ENCODE measurements around the gene KIAA0232.
"Not testable (repeated sequence)": the region's sequence is repeated elsewhere in the genome, so short reads cannot be mapped to it uniquely, and the experiment has no call there.

KIAA0232 gene

GRCh38 chr4:6900956-6901355 lies 118.4 kb downstream of the KIAA0232 start:
- DNase-seq (ENCODE audit: low spot score) (no peak), ATAC-seq (ENCODE audit: low read depth) (no peak)
- no peaks in the 10 kb centered on the region for H3K36me3 ChIP-seq (ENCODE audit: low read depth)
- no peak overlapping the region for H3K27ac ChIP-seq (ENCODE audit: poor library complexity, severe bottlenecking)
- no peaks in the 10 kb centered on the region for H3K4me1 ChIP-seq (ENCODE audit: insufficient read depth, poor library complexity, severe bottlenecking)
- no peaks in the 10 kb centered on the region for H3K27me3 ChIP-seq (ENCODE audit: insufficient read depth, poor library complexity, severe bottlenecking)
- H3K4me3 ChIP-seq (ENCODE audit: severe bottlenecking) = no peak overlapping the region
- no peaks in the 10 kb centered on the region for H3K9me3 ChIP-seq (ENCODE audit: severe bottlenecking)
- TF ChIP-seq CTCF (IDR thresholded peaks at IDR 0.05; ENCODE audit: poor library complexity, severe bottlenecking) = no peak

GRCh38 chr4:6901669-6902317 lies 119.3 kb downstream of the KIAA0232 start:
- Histone ChIP-seq H3K4me3 (ENCODE audit: severe bottlenecking) (no peak overlapping the region), H3K9me3 (ENCODE audit: severe bottlenecking) (no peaks in the 10 kb centered on the region), H3K36me3 (ENCODE audit: low read depth) (no peaks in the 10 kb centered on the region), H3K27me3 (ENCODE audit: insufficient read depth, poor library complexity, severe bottlenecking) (no peaks in the 10 kb centered on the region), H3K4me1 (ENCODE audit: insufficient read depth, poor library complexity, severe bottlenecking) (no peaks in the 10 kb centered on the region), H3K27ac (ENCODE audit: poor library complexity, severe bottlenecking) (no peak overlapping the region)
- DNase-seq (ENCODE audit: low spot score) = no peak
- no peak for ATAC-seq (ENCODE audit: low read depth)
- no peak for TF ChIP-seq CTCF (IDR thresholded peaks at IDR 0.05; ENCODE audit: poor library complexity, severe bottlenecking)

GRCh38 chr4:6902318-6903042 lies 120.0 kb downstream of the KIAA0232 start:
- H3K27ac ChIP-seq (ENCODE audit: poor library complexity, severe bottlenecking) = no peak overlapping the region
- no peaks in the 10 kb centered on the region for H3K4me1 ChIP-seq (ENCODE audit: insufficient read depth, poor library complexity, severe bottlenecking)
- H3K36me3 ChIP-seq (ENCODE audit: low read depth) = no peaks in the 10 kb centered on the region
- H3K4me3 ChIP-seq (ENCODE audit: severe bottlenecking) = no peak overlapping the region
- no peak for TF ChIP-seq CTCF (IDR thresholded peaks at IDR 0.05; ENCODE audit: poor library complexity, severe bottlenecking)
- no peaks in the 10 kb centered on the region for H3K9me3 ChIP-seq (ENCODE audit: severe bottlenecking)
- H3K27me3 ChIP-seq (ENCODE audit: insufficient read depth, poor library complexity, severe bottlenecking) = no peaks in the 10 kb centered on the region
- ATAC-seq (ENCODE audit: low read depth) = no peak
- DNase-seq (ENCODE audit: low spot score) = no peak

- TF ChIP-seq CTCF (IDR thresholded peaks at IDR 0.05; ENCODE audit: poor library complexity, severe bottlenecking) = no peak
- ATAC-seq (ENCODE audit: low read depth) = no peak
- no peak overlapping the region for H3K4me3 ChIP-seq (ENCODE audit: severe bottlenecking)
- no peaks in the 10 kb centered on the region for H3K4me1 ChIP-seq (ENCODE audit: insufficient read depth, poor library complexity, severe bottlenecking)
- no peaks in the 10 kb centered on the region for H3K36me3 ChIP-seq (ENCODE audit: low read depth)
- H3K27ac ChIP-seq (ENCODE audit: poor library complexity, severe bottlenecking) = no peak overlapping the region
- H3K9me3 ChIP-seq (ENCODE audit: severe bottlenecking) = no peaks in the 10 kb centered on the region
- no peak for DNase-seq (ENCODE audit: low spot score)
- H3K27me3 ChIP-seq (ENCODE audit: insufficient read depth, poor library complexity, severe bottlenecking) = no peaks in the 10 kb centered on the region
Measured at GRCh38 chr4:6905516-6906445, 123.3 kb downstream of the KIAA0232 start.

- H3K4me3 ChIP-seq (ENCODE audit: severe bottlenecking); H3K9me3 ChIP-seq (ENCODE audit: severe bottlenecking); H3K27me3 ChIP-seq (ENCODE audit: insufficient read depth, poor library complexity, severe bottlenecking); DNase-seq (ENCODE audit: low spot score); H3K36me3 ChIP-seq (ENCODE audit: low read depth); ATAC-seq (ENCODE audit: low read depth); H3K27ac ChIP-seq (ENCODE audit: poor library complexity, severe bottlenecking); H3K4me1 ChIP-seq (ENCODE audit: insufficient read depth, poor library complexity, severe bottlenecking): not testable (repeated sequence)
Measured at GRCh38 chr4:6906486-6906885, 124.0 kb downstream of the KIAA0232 start.

Measured in RWPE2 (cell line).